Stimulated activated CD4-positive, alpha-beta T cell treated with anti-CD3 and anti-CD28 coated beads, Interleukin-15, amount 100 ng/mL, for 1 hour (primary cell): ENCODE measurements around the gene SPDEF.

Experiments used
- DNase-seq, 2 donors: peaks; one replicate each; pipeline ENCODE4 v3.0.0-alpha.2; 2020; ENCODE audit warnings: low read depth in 1 of 2, low spot score in 1 of 2

Gene SPDEF

DNA sequence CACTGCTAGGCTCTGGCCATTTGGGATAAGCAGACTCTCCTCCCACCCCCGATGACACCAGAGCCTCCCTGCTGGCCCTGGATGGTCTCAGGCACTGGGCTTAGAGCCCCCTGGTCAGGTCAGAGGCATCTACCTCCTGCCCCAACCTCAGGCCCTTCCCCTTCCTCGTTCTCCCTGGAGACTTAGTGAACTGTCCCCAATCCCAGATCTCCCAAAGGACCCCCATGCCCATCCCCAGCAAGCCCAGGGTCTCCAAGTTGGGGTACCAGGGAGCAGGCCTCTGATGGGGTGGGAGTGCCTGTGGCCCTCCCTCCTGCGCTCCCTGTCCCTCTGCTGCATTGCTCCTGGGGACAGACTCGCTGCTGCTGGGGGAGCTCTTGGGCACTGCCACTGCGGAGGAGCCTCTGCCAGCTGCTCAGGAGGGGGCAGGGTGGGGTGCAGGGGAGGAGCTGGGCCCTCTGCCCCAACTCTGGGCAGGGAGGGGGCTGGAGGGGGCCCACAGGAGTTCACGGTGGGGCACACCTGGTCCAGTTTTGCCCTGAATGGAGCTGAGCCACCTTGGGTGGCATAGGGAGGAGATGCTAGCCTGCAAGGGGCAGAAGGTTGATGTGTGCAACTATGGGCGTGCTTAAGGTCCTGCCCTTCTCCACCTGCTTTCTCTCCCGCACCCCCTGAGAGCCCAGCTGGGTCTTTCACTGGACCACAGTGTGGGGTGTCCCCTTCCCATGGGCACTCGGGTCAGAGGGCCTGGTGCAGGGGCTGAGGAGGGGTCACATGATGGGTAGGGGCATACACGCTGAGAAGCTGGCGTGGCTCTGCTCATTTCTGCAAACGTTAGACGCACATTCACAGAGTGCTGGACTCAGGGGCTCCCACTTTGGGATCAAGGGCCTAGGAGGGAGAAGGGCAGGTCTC, 40.4 kb downstream of the SPDEF start:
- no peak for DNase-seq

GRCh38 chr6:34514593-34515472, 41.3 kb downstream of the SPDEF start:
- DNase-seq: no peak

DNA sequence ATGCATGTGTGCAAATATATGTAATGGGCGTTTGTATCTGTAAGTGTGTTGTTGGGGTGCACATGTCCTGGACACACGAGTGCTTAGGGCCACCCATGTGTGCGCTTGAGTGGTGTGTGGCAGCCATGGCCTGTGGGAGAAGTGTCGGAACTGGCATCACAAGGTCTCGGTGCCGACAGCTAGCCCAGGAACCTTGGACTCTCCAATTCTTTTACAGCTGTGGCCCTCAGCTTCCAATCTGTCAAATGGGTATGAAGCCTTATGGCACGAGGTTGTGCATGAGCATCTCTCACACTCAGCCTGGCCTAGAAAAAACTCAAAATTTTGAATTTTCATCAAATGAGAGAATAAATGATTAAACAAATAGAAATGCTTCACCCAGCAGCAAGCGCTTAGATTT, 42.0 kb downstream of the SPDEF start:
- DNase-seq: no peak

- no peak for DNase-seq
Measured at GRCh38 chr6:34513646-34514045, 42.5 kb downstream of the SPDEF start.

- DNase-seq: no peak
Measured at GRCh38 chr6:34512738-34513115, 43.4 kb downstream of the SPDEF start.

GRCh38 chr6:34511915-34512737, 44.0 kb downstream of the SPDEF start:
- DNase-seq: no peak

DNA sequence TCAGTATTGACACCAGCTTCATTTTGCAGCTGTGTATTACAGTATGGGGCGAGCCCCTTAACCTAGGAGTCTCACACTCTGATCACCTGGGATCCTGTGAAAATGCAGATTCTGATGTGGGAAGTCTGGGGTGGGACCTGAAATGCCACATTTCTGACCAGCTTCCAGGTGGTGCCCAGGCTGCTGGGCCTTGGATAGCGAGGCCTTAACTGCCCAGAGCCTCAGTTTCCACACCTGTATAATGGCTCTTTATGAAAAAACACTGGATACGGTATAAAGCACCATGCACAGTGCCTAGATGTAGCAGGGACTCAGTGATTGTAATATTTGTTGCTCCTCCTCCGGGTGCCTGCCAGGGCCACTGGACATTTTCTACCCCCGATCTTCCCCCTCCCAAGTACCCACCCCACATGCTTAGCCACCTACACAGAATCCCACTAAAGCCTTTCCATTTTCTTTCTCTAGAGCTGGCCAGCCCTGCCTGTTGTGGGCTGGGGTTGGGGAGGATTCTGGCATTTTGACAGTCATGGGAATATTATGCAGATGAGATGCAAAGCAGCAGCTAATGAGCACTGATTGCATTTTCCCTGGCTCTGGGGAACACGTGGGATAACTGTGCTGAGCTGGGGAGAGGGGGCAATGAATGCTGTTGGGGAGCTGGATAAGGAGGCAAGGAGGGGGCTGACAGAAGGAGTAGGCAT, 44.8 kb downstream of the SPDEF start:
- no peak for DNase-seq

DNA sequence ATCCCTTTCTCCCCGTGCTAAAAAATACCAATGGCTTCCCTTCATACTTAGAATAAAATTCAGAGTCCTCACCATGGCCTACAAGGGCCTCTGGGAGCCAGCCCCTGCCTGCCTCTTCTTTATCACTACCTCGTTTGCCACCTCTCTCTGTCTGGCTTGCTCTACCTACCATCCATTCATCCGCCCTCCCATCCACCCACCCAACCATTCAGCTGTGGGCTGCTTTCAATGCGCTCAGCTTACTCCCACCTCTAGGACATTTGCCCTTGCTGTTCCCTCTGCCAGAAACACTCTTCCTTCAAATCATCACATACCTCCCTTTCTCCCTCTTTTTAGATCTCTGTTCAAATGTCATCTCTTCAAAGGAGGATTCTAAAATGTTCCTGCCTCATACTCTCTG, 45.8 kb downstream of the SPDEF start:
- no peak for DNase-seq

DNA sequence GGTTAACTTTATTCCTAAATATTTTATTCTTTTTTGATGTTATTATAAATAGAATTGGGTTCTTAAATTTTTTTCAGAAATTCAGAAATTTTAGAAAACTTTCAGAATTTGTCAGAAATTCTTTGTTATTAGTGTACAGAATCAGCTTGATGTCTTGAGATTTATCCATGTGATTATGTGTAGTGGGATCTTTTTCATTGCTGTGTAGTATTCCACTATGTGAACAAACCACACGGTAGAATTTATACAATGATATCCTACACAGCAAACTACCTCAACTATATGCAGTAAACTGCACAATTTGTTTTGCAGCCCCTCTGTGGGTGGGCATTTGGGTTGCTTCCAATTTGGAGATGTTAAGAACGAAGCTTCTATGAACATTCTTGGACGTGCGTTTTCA, 46.3 kb downstream of the SPDEF start:
- DNase-seq: no peak

DNA sequence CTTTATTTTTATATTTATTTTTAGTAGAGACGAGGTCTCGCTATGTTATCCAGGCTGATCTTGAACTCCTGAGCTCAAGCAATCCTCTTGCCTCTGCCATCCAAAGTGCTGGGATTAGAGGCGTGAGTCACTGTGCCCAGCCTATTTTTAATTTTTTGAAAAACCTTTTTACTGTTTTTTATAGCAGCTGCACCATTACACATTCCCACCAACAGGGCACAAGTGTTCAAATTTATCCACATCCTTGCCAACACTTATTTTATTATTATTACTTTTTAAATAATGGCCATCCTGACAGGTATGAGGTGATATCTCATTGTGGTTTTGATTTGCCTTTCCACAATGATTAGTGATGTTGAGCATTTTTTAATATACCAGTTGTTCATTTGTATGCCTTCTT, 47.7 kb downstream of the SPDEF start:
- no peak for DNase-seq

DNA sequence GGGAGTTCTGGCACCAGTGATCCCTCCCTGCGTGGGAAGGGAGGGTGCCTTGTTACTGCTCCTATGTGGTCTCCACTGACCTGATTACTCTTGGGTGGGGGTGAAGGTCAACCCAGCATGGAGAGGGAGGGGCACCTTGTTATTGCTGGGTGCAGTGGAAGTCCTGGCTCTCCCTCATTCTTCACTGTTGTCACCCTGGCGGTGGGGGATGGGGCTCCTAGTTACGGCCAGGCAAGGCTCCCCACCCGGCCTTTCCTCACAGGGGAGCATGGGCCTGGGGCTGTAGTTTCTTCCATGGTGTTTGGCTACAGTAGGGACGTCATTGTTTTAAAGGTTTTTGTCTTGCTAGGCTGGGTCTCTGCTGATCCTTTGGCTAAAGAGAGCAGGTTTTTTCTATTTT, 49.4 kb downstream of the SPDEF start:
- no peak for DNase-seq

GRCh38 chr6:34497411-34497810, 58.7 kb downstream of the SPDEF start:
- no peak for DNase-seq

GRCh38 chr6:34496103-34496685, 59.9 kb downstream of the SPDEF start:
- DNase-seq: no peak

DNA sequence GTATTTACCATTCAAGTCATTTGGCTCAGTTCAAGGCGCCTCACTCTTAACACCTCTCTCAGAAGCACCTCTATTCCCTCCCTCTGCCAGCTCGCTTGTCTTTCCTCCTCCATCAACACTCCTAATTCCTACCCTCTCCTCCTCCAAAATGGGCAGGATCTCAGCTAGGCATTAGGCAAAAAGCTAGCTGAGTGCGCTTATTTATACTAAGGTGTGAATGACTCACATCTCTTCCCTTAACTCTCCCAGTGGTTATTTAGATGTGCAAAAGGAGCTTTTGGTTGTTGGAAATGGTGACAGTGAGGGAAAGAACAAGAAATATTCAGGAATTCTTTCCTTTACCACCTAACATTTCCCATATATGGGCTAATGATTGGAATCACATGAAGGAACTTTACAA, 61.2 kb downstream of the SPDEF start:
- no peak for DNase-seq

DNA sequence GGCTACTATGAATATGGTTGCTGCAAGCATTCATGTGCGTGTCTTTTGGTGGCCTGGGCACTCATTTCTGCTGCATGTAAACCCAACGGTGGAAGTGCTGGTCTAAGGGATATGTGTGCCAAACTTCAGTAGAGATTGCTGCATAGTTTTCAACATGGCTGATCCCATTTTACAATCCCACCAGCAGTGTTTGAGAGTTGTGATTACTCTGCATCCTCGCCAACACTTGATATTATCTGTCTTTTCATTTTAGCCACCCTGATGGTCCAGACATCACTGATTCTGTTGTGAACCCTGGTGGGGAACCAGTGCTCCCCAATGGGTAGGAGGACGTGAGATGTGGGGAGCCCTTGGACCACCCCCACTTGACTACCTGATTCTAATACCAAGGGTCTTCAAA, 62.8 kb downstream of the SPDEF start:
- DNase-seq: no peak

DNA sequence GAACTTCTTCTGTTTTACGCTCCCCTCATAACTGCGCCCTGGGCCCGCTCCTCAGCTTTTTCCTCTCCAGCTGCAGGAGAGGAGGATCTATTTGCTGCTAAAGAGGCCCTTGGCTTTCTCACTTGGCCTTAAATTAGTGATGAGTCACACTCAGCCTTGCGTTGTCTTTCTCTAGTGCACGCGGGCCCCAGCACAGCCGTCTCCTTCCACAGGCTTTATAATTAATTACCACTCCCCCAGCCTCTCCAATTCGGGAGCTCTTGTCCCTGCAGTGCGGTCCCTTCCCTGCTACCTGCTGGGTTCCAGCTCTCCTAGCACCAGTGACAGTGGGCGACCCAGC, 65.1 kb downstream of the SPDEF start:
- no peak for DNase-seq

- DNase-seq: no peak
Measured at GRCh38 chr6:34490390-34491090, 65.6 kb downstream of the SPDEF start.

- DNase-seq: no peak
Measured at GRCh38 chr6:34489207-34489805, 66.8 kb downstream of the SPDEF start.
